HG02943 (cell line): ENCODE measurements around the gene FGD2.

Experiments used
- ATAC-seq: cut with Tn5 transposase; IDR thresholded peaks from one replicate; pipeline ENCODE4 v1.9.1; 2021; ENCODE audit warnings: mild to moderate bottlenecking, low read depth, moderate library complexity; ENCODE audit not compliant: unreplicated experiment

FGD2 gene

GRCh38 chr6:37077905-37078296 lies 72.4 kb downstream of the FGD2 start:
- ATAC-seq, result no peak
